ENCODE measurements around the gene MB21D2. TPM values are rescaled to one million over a fixed set of nuclear protein-coding genes. Genes with fewer than 3 reads are reported as not detected.

The MB21D2 gene
- total RNA-seq, 4 donors from 2014 or later = 5.0 to 21.8 (median 11.9) TPM

DNA sequence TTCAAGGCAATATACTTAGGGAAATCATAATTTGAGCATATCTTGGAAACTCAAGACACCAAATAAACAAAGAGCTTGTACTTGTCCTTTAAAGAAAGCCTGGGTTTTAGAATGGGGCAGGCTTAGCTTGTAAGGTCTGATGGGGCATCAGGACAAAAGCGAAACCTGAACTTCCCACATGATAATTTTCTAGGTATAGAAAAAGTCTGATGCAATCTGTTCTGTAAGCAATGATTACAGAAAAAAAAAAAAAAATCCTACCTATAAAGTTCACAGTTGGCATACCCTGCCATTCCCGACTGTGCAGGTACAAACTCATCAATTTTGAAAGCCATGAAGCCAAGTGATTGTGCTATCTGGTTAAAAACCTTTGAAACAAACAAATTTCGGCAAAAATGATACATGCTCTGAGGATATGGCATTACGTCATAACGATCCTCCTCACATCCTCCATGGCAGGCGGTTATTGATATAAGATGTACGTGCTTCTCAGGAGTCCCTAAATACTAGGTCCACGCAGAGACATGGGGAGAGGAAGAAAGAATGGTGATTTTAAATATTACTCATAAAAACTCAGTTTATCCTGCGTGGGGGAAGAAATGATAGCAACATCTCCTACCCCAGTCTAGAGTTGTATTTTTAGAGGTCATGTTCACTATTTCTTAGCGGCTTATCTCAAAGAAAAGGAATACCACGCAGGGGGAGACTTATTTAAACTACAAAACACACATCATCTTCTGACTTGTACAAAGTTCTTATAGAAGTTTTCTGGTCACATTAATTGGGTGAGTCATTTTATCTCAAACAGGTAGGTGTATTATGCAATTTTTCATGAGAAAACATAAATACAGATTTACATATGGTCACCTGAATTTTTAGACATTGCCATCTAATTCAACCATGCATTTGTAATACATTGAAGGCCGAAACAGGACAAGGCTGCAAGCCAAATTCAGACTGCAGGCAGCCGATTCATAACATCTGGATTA, 27.0 kb downstream of the MB21D2 start:
- no peaks in the 10 kb centered on the region for H3K9me3 ChIP-seq
- peaks cover 0 to 8% of the 10 kb centered on the region in 2 donors for H3K4me1 ChIP-seq
- no peak for TF ChIP-seq POLR2A (IDR thresholded peaks at IDR 0.05)
- TF ChIP-seq, protein P1, sequence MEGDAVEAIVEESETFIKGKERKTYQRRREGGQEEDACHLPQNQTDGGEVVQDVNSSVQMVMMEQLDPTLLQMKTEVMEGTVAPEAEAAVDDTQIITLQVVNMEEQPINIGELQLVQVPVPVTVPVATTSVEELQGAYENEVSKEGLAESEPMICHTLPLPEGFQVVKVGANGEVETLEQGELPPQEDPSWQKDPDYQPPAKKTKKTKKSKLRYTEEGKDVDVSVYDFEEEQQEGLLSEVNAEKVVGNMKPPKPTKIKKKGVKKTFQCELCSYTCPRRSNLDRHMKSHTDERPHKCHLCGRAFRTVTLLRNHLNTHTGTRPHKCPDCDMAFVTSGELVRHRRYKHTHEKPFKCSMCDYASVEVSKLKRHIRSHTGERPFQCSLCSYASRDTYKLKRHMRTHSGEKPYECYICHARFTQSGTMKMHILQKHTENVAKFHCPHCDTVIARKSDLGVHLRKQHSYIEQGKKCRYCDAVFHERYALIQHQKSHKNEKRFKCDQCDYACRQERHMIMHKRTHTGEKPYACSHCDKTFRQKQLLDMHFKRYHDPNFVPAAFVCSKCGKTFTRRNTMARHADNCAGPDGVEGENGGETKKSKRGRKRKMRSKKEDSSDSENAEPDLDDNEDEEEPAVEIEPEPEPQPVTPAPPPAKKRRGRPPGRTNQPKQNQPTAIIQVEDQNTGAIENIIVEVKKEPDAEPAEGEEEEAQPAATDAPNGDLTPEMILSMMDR (IDR thresholded peaks at IDR 0.05) = no peak
- peak overlapping the region in 1 of 2 donors; percentile 36 for H3K27ac ChIP-seq
- no peak overlapping the region for H3K4me3 ChIP-seq
- H3K36me3 ChIP-seq = no peaks in the 10 kb centered on the region
- intact Hi-C loops (cut with DNase I; ENCODE audit: low total_unique reads) = no loop called here
- no peak for DNase-seq
- H3K27me3 ChIP-seq = no peaks in the 10 kb centered on the region

DNA sequence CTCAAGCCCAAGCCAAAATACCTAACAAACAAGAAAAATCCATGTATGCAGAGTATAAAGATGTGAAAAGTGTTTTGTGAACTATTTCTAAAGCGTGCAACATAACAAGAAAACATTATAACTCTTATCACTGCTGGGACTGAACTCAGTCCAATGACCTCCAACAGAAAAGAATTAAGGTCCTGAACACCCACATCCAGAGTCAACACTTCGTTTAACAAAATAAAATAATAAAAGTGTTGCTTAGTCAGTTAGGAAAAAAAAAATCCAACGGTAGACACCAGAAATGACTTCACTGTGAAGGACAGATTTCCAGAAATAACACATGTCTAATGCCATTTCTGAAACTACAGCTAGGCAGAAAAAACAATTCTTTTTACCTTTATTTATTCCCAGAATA, 28.0 kb downstream of the MB21D2 start:
- peak overlapping the region; percentile 5 to 36 for H3K27ac ChIP-seq
- H3K36me3 ChIP-seq = no peaks in the 10 kb centered on the region
- H3K4me1 ChIP-seq = peaks cover 0 to 8% of the 10 kb centered on the region in 2 donors
- no peak for TF ChIP-seq POLR2A (IDR thresholded peaks at IDR 0.05)
- TF ChIP-seq, protein P1 (IDR thresholded peaks at IDR 0.05) = no peak
- no peak overlapping the region for H3K4me3 ChIP-seq
- DNase-seq = no peak
- no peaks in the 10 kb centered on the region for H3K27me3 ChIP-seq
- intact Hi-C loops (cut with DNase I; ENCODE audit: low total_unique reads) = no loop called here
- H3K9me3 ChIP-seq = no peaks in the 10 kb centered on the region

DNA sequence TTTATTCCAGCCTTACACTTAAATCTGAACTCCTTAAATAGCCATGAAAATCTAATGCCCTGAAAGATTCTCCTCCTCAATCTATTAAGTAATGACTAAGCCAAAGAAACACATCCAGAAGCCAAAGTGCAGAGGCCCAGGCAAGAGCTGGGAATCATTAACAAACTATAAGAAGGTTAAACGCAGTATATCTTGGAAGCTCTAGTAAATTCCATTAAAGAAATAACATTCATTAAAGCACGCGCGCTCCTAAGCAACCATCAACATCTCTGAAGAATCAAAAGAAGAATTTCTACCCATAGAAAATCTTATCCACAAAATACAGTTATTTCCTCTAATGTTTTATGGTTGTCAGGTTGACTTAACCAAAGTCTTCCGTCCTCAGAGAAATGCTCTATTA, 29.5 kb downstream of the MB21D2 start:
- intact Hi-C loops (cut with DNase I; ENCODE audit: low total_unique reads) = no loop called here
- TF ChIP-seq, protein P1 (IDR thresholded peaks at IDR 0.05) = no peak
- TF ChIP-seq POLR2A (IDR thresholded peaks at IDR 0.05) = no peak
- Histone ChIP-seq H3K9me3 (no peaks in the 10 kb centered on the region), H3K36me3 (no peaks in the 10 kb centered on the region), H3K27me3 (no peaks in the 10 kb centered on the region), H3K4me3 (no peak overlapping the region), H3K4me1 (peaks cover 0 to 8% of the 10 kb centered on the region in 2 donors), H3K27ac (no peak overlapping the region)
- DNase-seq = no peak

DNA sequence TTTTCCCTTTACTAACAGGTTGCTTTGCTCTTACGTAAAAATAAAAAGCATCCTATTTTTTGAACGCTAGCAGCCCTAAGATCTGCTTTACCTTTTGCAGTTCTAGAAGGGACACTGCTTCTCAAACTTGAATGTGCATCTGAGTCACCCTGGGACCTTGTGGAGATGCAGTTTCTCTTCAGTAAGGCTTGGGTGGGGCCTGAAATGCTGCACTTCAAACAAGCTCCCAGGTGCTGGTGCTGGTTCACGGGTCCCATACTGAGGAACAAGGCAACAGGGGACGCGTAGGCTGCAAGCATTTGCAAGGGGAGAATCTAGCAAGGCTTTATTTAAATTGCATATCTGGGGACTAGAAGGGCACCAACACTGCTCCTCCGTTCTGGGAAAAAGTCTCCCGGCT, 30.0 kb downstream of the MB21D2 start:
- Histone ChIP-seq H3K27ac (no peak overlapping the region), H3K36me3 (no peaks in the 10 kb centered on the region), H3K4me3 (no peak overlapping the region), H3K9me3 (no peaks in the 10 kb centered on the region), H3K4me1 (peaks cover 0 to 8% of the 10 kb centered on the region in 2 donors), H3K27me3 (no peaks in the 10 kb centered on the region)
- TF ChIP-seq, protein P1 (IDR thresholded peaks at IDR 0.05) = no peak
- no peak for TF ChIP-seq POLR2A (IDR thresholded peaks at IDR 0.05)
- DNase-seq = no peak
- intact Hi-C loops (cut with DNase I; ENCODE audit: low total_unique reads) = no loop called here

DNA sequence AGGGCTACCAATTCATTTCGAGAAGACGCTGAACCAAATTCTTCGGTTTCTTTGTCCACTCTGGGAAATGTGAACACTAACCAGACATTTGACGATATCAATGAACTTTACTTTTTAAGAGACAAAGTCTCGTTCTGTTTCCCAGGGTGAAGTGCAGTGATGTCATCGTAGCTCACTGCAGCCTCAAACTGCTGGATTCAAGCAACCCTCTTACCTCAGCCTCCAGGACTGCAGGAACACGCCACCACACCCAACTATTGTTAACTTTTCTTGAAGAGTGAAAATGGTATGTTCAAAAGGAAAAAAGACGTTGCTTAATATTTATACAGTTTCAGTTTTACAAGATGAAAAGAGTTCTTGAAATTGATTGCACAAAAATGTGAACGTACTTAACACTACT, 30.6 kb downstream of the MB21D2 start:
- Histone ChIP-seq H3K4me1 (peaks cover 0 to 8% of the 10 kb centered on the region in 2 donors), H3K27me3 (no peaks in the 10 kb centered on the region), H3K27ac (no peak overlapping the region), H3K36me3 (no peaks in the 10 kb centered on the region), H3K9me3 (no peaks in the 10 kb centered on the region), H3K4me3 (no peak overlapping the region)
- no peak for DNase-seq
- TF ChIP-seq, protein P1 (IDR thresholded peaks at IDR 0.05) = no peak
- no peak for TF ChIP-seq POLR2A (IDR thresholded peaks at IDR 0.05)
- intact Hi-C loops (cut with DNase I; ENCODE audit: low total_unique reads) = no loop called here
